ENCODE data around the gene LY6G5B. TPM values are rescaled to one million over a fixed set of nuclear protein-coding genes. Genes with fewer than 3 reads are reported as not detected.

LY6G5B gene
- total RNA-seq, 4 donors from 2014 or later: 11.4 to 63.7 (median 13.9) TPM

GRCh38 chr6:31686483-31686882 lies 16.7 kb downstream of the LY6G5B start:
- DNase-seq (ENCODE audit: low spot score in 2 of 2): no peak
- Histone ChIP-seq H3K4me1 (peaks cover 9% of the 10 kb centered on the region), H3K27ac (no peak overlapping the region), H3K9me3 (no peaks in the 10 kb centered on the region), H3K36me3 (peaks cover 60% of the 10 kb centered on the region), H3K27me3 (no peaks in the 10 kb centered on the region), H3K4me3 (no peak overlapping the region)
- 86% methylated on average over 5 of the region's 5 CpGs for WGBS
- TF ChIP-seq POLR2AphosphoS5 (IDR thresholded peaks at IDR 0.05) (no peak), EP300 (IDR thresholded peaks at IDR 0.05) (no peak)
- TF ChIP-seq, protein P1, sequence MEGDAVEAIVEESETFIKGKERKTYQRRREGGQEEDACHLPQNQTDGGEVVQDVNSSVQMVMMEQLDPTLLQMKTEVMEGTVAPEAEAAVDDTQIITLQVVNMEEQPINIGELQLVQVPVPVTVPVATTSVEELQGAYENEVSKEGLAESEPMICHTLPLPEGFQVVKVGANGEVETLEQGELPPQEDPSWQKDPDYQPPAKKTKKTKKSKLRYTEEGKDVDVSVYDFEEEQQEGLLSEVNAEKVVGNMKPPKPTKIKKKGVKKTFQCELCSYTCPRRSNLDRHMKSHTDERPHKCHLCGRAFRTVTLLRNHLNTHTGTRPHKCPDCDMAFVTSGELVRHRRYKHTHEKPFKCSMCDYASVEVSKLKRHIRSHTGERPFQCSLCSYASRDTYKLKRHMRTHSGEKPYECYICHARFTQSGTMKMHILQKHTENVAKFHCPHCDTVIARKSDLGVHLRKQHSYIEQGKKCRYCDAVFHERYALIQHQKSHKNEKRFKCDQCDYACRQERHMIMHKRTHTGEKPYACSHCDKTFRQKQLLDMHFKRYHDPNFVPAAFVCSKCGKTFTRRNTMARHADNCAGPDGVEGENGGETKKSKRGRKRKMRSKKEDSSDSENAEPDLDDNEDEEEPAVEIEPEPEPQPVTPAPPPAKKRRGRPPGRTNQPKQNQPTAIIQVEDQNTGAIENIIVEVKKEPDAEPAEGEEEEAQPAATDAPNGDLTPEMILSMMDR (IDR thresholded peaks at IDR 0.05): no peak

GRCh38 chr6:31687321-31687720 lies 17.5 kb downstream of the LY6G5B start:
- H3K36me3 ChIP-seq: peaks cover 68% of the 10 kb centered on the region
- no peak overlapping the region for H3K27ac ChIP-seq
- 93% methylated on average over 8 of the region's 8 CpGs for WGBS
- peaks cover 6% of the 10 kb centered on the region for H3K4me1 ChIP-seq
- H3K27me3 ChIP-seq: no peaks in the 10 kb centered on the region
- TF ChIP-seq POLR2A (IDR thresholded peaks at IDR 0.05) (no peak), EP300 (IDR thresholded peaks at IDR 0.05) (no peak), POLR2AphosphoS5 (IDR thresholded peaks at IDR 0.05) (no peak)
- TF ChIP-seq, protein P1 (IDR thresholded peaks at IDR 0.05): no peak
- DNase-seq (ENCODE audit: low spot score in 2 of 2): no peak
- H3K4me3 ChIP-seq: no peak overlapping the region
- H3K9me3 ChIP-seq: no peaks in the 10 kb centered on the region

GRCh38 chr6:31687860-31688693 lies 18.3 kb downstream of the LY6G5B start:
- TF ChIP-seq POLR2AphosphoS5 (IDR thresholded peaks at IDR 0.05): no peak
- no peak for TF ChIP-seq EP300 (IDR thresholded peaks at IDR 0.05)
- TF ChIP-seq, protein P1 (IDR thresholded peaks at IDR 0.05): no peak
- no peak for TF ChIP-seq POLR2A (IDR thresholded peaks at IDR 0.05)
- DNase-seq (ENCODE audit: low spot score in 2 of 2): no peak
- Histone ChIP-seq H3K27me3 (no peaks in the 10 kb centered on the region), H3K36me3 (peaks cover 76% of the 10 kb centered on the region), H3K27ac (no peak overlapping the region), H3K4me3 (no peak overlapping the region), H3K4me1 (peaks cover 2% of the 10 kb centered on the region), H3K9me3 (no peaks in the 10 kb centered on the region)
- WGBS: 81% methylated on average over 13 of the region's 14 CpGs

GRCh38 chr6:31689249-31690110 lies 19.7 kb downstream of the LY6G5B start:
- Histone ChIP-seq H3K4me1 (no peaks in the 10 kb centered on the region), H3K9me3 (no peaks in the 10 kb centered on the region), H3K36me3 (peaks cover 90% of the 10 kb centered on the region), H3K4me3 (no peak overlapping the region), H3K27me3 (no peaks in the 10 kb centered on the region), H3K27ac (no peak overlapping the region)
- TF ChIP-seq POLR2AphosphoS5 (IDR thresholded peaks at IDR 0.05) (no peak), EP300 (IDR thresholded peaks at IDR 0.05) (no peak), POLR2A (IDR thresholded peaks at IDR 0.05) (no peak)
- TF ChIP-seq, protein P1 (IDR thresholded peaks at IDR 0.05): no peak
- DNase-seq (ENCODE audit: low spot score in 2 of 2): no peak
- WGBS: 67% methylated on average over 8 of the region's 11 CpGs

All from suprapubic skin (tissue), 4 donors.